ENCODE measurements around the gene CANX.

DNA sequence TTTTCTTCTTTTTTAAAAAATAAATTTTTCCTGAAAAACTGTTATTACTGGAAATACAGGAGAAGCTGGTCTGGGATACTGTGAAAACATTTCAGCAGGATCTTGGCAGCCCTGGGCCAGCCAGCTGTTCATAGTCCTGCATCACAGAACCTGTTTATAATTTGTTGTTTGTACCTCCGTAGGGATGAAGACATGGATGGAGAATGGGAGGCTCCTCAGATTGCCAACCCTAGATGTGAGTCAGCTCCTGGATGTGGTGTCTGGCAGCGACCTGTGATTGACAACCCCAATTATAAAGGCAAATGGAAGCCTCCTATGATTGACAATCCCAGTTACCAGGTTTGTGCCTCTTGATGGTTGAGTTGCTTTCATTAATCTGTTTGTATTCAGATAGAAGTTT is 21.5 kb downstream of the CANX start:
- TF ChIP-seq, protein P1, sequence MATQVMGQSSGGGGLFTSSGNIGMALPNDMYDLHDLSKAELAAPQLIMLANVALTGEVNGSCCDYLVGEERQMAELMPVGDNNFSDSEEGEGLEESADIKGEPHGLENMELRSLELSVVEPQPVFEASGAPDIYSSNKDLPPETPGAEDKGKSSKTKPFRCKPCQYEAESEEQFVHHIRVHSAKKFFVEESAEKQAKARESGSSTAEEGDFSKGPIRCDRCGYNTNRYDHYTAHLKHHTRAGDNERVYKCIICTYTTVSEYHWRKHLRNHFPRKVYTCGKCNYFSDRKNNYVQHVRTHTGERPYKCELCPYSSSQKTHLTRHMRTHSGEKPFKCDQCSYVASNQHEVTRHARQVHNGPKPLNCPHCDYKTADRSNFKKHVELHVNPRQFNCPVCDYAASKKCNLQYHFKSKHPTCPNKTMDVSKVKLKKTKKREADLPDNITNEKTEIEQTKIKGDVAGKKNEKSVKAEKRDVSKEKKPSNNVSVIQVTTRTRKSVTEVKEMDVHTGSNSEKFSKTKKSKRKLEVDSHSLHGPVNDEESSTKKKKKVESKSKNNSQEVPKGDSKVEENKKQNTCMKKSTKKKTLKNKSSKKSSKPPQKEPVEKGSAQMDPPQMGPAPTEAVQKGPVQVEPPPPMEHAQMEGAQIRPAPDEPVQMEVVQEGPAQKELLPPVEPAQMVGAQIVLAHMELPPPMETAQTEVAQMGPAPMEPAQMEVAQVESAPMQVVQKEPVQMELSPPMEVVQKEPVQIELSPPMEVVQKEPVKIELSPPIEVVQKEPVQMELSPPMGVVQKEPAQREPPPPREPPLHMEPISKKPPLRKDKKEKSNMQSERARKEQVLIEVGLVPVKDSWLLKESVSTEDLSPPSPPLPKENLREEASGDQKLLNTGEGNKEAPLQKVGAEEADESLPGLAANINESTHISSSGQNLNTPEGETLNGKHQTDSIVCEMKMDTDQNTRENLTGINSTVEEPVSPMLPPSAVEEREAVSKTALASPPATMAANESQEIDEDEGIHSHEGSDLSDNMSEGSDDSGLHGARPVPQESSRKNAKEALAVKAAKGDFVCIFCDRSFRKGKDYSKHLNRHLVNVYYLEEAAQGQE (IDR thresholded peaks at IDR 0.05; ENCODE audit: low read depth): no peak
- TF ChIP-seq FOXM1 (IDR thresholded peaks at IDR 0.05; ENCODE audit: borderline replicate concordance, low read depth) (no peak), EP300 (IDR thresholded peaks at IDR 0.05; ENCODE audit: borderline replicate concordance) (no peak), RAD21 (IDR thresholded peaks at IDR 0.05; ENCODE audit: low read depth) (no peak), TAF1 (IDR thresholded peaks at IDR 0.05; ENCODE audit: low read depth) (no peak), YY1 (IDR thresholded peaks at IDR 0.05; ENCODE audit: low read depth) (no peak), CEBPB (IDR thresholded peaks at IDR 0.05) (no peak), ZBTB7A (IDR thresholded peaks at IDR 0.05; ENCODE audit: low read depth) (no peak), NFIC (IDR thresholded peaks at IDR 0.05) (no peak), TCF12 (IDR thresholded peaks at IDR 0.05; ENCODE audit: low read depth) (no peak), TEAD4 (IDR thresholded peaks at IDR 0.05) (no peak)
- TF ChIP-seq, protein P2, sequence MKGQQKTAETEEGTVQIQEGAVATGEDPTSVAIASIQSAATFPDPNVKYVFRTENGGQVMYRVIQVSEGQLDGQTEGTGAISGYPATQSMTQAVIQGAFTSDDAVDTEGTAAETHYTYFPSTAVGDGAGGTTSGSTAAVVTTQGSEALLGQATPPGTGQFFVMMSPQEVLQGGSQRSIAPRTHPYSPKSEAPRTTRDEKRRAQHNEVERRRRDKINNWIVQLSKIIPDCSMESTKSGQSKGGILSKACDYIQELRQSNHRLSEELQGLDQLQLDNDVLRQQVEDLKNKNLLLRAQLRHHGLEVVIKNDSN (IDR thresholded peaks at IDR 0.05): no peak
- TF ChIP-seq, protein P3, sequence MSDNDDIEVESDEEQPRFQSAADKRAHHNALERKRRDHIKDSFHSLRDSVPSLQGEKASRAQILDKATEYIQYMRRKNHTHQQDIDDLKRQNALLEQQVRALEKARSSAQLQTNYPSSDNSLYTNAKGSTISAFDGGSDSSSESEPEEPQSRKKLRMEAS (IDR thresholded peaks at IDR 0.05): no peak
